HepG2 (cell line): ENCODE results near the gene C16orf54. TPM values are rescaled to one million over a fixed set of nuclear protein-coding genes. Genes with fewer than 3 reads are reported as not detected.

Experiments
- BRD4 ChIP-seq: sonication (generic); formaldehyde crosslinking; IDR thresholded peaks from 2 replicates; pipeline ENCODE4 v1.4.0; 2020; ENCODE audit warnings: missing genetic modification reagents
- GABPB1 ChIP-seq: IDR thresholded peaks from 2 replicates; pipeline ENCODE4 v1.6.1; 2016; ENCODE audit warnings: mild to moderate bottlenecking, missing genetic modification reagents, moderate library complexity, missing compliant biosample characterization
- JUND ChIP-seq: sonication (generic); formaldehyde crosslinking; IDR thresholded peaks from 2 replicates; pipeline ENCODE4 v1.8.0; 2022; ENCODE audit warnings: mild to moderate bottlenecking, missing genetic modification reagents
- TGIF2 ChIP-seq: IDR thresholded peaks from 2 replicates; pipeline ENCODE4 v1.6.1; 2016; ENCODE audit warnings: control low read depth, missing compliant biosample characterization
- ZBTB38 ChIP-seq: sonication (generic); formaldehyde crosslinking; IDR thresholded peaks from 2 replicates; pipeline ENCODE4 v1.5.1; 2020; ENCODE audit warnings: mild to moderate bottlenecking, missing genetic modification reagents
- ZNF253 ChIP-seq: sonication (generic); formaldehyde crosslinking; IDR thresholded peaks from 2 replicates; pipeline ENCODE4 v1.8.0; 2022; ENCODE audit warnings: mild to moderate bottlenecking, missing genetic modification reagents, borderline replicate concordance
- ZNF468 ChIP-seq: sonication (generic); formaldehyde crosslinking; IDR thresholded peaks from 2 replicates; pipeline ENCODE4 v1.8.0; 2022; ENCODE audit warnings: mild to moderate bottlenecking, moderate library complexity, missing genetic modification reagents
- ZNF616 ChIP-seq: sonication (generic); formaldehyde crosslinking; IDR thresholded peaks from 2 replicates; pipeline ENCODE4 v1.5.0; 2020; ENCODE audit warnings: low read depth, mild to moderate bottlenecking, missing genetic modification reagents
- polyA plus RNA-seq, 8 experiments: library from polyadenylated mRNA; depleted of rRNA in 3 of 8; stranded (reverse) in 7 of 8; unstranded in 1 of 8; fragments of >200 nt; fragmentation: Illumina TruSeq in 4 of 8; extraction: Trizol in 4 of 8; gene quantifications; 2 replicates each; pipeline versions ENCODE4 v1.2.1 to v1.2.3, GENCODE V29; 2011 to 2016; ENCODE audit warnings: low read depth in 4 of 8, missing spikeins in 1 of 8, mixed read lengths in 1 of 8; ENCODE audit not compliant: insufficient read depth in 1 of 8
- total RNA-seq, 5 experiments: library from RNA; depleted of rRNA; stranded (reverse); fragments of >200 nt; fragmentation: Illumina TruSeq; extraction: Trizol; gene quantifications; 2 replicates each; pipeline ENCODE4 v1.2.3, GENCODE V29; 2016; ENCODE audit warnings: low read depth in 1 of 5
- TF ChIP-seq, protein P1 (sequence below): sonication (generic); formaldehyde crosslinking; IDR thresholded peaks from 2 replicates; pipeline ENCODE4 v1.4.0; 2020; ENCODE audit warnings: missing genetic modification reagents, borderline replicate concordance
- TF ChIP-seq, protein P2 (sequence below): sonication (generic); formaldehyde crosslinking; IDR thresholded peaks from 2 replicates; pipeline ENCODE4 v1.4.0; 2020; ENCODE audit warnings: missing genetic modification reagents
- TF ChIP-seq, protein P3 (sequence below): sonication (generic); formaldehyde crosslinking; conservative IDR thresholded peaks from 2 replicates; pipeline ENCODE4 v1.4.0; 2020; ENCODE audit warnings: missing genetic modification reagents

The C16orf54 gene
- total and polyA plus RNA-seq, 2 of the 13 experiments (the other 11 are each of a cell fraction or from before 2014, with no cell fraction given): not detected

DNA sequence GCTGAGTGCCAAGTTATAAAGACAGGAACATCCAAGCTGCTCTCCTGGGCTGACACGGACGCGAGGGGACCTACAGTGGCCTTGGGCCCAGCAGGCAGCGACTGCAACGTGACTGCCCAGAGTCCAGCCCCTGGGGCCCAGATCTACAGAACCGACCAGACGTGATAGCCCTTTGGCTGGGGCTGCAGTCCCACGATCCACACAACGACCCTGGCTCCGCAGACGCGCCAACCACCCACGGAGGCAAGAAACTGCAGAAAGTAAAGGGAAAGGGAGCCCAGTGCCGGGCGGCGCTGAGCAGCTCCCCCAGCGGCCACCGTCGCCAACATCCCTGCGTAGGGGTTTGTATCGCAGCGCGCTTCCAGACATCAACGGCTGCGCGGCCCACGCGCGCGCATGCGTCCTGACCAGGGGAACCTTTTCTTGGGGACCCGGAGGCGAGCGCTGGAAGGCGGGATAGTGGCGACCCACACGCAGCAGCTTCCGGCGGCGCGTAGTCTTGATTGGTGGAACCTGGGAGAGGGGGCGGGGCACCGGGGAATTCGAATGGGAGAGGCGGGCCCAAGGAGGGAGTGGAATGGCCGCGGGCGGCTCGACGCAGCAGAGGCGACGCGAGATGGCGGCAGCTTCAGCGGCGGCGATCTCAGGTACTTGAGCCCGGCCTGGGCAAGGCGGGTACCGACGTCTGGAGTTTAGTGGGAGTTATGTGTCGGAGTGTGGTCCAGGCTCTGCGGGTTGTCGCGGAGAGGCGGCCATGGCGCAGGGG is 44.6 kb upstream of the C16orf54 start, which contains the start of gene KIF22 (continued):
- TF ChIP-seq, protein P1, sequence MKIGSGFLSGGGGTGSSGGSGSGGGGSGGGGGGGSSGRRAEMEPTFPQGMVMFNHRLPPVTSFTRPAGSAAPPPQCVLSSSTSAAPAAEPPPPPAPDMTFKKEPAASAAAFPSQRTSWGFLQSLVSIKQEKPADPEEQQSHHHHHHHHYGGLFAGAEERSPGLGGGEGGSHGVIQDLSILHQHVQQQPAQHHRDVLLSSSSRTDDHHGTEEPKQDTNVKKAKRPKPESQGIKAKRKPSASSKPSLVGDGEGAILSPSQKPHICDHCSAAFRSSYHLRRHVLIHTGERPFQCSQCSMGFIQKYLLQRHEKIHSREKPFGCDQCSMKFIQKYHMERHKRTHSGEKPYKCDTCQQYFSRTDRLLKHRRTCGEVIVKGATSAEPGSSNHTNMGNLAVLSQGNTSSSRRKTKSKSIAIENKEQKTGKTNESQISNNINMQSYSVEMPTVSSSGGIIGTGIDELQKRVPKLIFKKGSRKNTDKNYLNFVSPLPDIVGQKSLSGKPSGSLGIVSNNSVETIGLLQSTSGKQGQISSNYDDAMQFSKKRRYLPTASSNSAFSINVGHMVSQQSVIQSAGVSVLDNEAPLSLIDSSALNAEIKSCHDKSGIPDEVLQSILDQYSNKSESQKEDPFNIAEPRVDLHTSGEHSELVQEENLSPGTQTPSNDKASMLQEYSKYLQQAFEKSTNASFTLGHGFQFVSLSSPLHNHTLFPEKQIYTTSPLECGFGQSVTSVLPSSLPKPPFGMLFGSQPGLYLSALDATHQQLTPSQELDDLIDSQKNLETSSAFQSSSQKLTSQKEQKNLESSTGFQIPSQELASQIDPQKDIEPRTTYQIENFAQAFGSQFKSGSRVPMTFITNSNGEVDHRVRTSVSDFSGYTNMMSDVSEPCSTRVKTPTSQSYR (CRISPR knock-in tag): 0 out of 2 replicates have a peak, but pooled peaks have one; percentile 41
- TF ChIP-seq ZNF468 (CRISPR knock-in tag) (no peak; the same call in 1 of the 2 replicates), ZNF253 (CRISPR knock-in tag) (peak; percentile 61; the same call in 1 of the 2 replicates), ZNF616 (CRISPR knock-in tag) (peak; percentile 22; the same call in 1 of the 2 replicates), TGIF2 (CRISPR knock-in tag) (peak; percentile 49), BRD4 (CRISPR knock-in tag) (peak; percentile 50; the same call in 1 of the 2 replicates), ZBTB38 (CRISPR knock-in tag) (peak; percentile 58; the same call in 1 of the 2 replicates), JUND (CRISPR knock-in tag) (peak; percentile 83), GABPB1 (CRISPR knock-in tag) (peak; percentile 99)
- TF ChIP-seq, protein P2, sequence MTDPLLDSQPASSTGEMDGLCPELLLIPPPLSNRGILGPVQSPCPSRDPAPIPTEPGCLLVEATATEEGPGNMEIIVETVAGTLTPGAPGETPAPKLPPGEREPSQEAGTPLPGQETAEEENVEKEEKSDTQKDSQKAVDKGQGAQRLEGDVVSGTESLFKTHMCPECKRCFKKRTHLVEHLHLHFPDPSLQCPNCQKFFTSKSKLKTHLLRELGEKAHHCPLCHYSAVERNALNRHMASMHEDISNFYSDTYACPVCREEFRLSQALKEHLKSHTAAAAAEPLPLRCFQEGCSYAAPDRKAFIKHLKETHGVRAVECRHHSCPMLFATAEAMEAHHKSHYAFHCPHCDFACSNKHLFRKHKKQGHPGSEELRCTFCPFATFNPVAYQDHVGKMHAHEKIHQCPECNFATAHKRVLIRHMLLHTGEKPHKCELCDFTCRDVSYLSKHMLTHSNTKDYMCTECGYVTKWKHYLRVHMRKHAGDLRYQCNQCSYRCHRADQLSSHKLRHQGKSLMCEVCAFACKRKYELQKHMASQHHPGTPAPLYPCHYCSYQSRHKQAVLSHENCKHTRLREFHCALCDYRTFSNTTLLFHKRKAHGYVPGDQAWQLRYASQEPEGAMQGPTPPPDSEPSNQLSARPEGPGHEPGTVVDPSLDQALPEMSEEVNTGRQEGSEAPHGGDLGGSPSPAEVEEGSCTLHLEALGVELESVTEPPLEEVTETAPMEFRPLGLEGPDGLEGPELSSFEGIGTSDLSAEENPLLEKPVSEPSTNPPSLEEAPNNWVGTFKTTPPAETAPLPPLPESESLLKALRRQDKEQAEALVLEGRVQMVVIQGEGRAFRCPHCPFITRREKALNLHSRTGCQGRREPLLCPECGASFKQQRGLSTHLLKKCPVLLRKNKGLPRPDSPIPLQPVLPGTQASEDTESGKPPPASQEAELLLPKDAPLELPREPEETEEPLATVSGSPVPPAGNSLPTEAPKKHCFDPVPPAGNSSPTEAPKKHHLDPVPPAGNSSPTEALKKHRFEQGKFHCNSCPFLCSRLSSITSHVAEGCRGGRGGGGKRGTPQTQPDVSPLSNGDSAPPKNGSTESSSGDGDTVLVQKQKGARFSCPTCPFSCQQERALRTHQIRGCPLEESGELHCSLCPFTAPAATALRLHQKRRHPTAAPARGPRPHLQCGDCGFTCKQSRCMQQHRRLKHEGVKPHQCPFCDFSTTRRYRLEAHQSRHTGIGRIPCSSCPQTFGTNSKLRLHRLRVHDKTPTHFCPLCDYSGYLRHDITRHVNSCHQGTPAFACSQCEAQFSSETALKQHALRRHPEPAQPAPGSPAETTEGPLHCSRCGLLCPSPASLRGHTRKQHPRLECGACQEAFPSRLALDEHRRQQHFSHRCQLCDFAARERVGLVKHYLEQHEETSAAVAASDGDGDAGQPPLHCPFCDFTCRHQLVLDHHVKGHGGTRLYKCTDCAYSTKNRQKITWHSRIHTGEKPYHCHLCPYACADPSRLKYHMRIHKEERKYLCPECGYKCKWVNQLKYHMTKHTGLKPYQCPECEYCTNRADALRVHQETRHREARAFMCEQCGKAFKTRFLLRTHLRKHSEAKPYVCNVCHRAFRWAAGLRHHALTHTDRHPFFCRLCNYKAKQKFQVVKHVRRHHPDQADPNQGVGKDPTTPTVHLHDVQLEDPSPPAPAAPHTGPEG (CRISPR knock-in tag): peak; percentile 88
- TF ChIP-seq, protein P3, sequence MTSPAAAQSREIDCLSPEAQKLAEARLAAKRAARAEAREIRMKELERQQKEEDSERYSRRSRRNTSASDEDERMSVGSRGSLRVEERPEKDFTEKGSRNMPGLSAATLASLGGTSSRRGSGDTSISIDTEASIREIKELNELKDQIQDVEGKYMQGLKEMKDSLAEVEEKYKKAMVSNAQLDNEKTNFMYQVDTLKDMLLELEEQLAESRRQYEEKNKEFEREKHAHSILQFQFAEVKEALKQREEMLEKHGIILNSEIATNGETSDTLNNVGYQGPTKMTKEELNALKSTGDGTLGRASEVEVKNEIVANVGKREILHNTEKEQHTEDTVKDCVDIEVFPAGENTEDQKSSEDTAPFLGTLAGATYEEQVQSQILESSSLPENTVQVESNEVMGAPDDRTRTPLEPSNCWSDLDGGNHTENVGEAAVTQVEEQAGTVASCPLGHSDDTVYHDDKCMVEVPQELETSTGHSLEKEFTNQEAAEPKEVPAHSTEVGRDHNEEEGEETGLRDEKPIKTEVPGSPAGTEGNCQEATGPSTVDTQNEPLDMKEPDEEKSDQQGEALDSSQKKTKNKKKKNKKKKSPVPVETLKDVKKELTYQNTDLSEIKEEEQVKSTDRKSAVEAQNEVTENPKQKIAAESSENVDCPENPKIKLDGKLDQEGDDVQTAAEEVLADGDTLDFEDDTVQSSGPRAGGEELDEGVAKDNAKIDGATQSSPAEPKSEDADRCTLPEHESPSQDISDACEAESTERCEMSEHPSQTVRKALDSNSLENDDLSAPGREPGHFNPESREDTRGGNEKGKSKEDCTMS: no peak
